Measurements from ENCODE around the gene CHTF18. TPM values are rescaled to one million over a fixed set of nuclear protein-coding genes. Genes with fewer than 3 reads are reported as not detected.

The CHTF18 gene
- polyA plus RNA-seq, 3 donors, result 0.57 to 13.8 (median 2.2) TPM

DNA sequence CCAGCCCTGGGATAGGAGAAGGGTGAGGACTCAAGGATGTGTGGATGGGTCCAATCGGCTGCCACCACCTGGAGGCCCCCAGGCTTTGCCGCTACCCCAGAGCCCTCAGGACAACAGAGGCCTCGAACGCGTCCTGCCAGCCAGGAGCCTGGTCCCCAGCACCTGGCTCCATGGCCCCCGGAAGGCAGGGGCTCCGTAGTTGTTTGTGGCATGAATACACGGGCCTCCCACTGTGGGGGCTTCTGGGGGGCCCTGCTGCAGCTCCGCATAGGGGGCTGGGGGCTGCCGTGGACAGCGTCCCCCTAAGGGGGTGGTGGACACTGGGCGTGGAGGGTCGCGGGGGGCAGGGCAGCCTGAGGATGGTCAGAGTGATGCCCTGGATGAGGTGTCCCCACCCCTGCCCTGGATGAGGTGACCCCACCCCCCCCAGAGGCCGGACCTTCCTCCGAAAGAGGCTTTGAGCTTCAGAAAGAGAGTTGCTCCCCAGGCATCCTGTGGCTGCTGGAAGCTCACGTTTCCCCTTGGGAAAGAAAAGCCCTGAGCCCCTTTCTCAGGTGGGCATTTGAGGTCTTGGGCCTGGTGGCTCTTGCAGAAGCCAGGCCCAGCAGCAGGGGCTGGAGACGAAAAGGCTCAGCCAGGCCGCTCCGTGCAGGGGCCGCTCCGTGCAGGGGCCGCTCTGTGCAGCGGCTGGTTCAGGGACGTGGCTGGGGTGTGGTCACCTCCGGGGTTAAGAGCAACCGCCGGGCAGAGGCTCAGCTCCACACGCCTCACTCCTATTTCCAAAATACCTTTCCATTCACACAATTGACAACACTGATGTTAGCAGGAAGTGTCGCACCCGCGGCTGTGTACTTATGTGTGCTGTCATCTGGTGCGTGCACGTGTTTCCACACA is 52.4 kb downstream of the CHTF18 start:
- no peaks in the 10 kb centered on the region for H3K27me3 ChIP-seq (ENCODE audit: control insufficient read depth in 2 of 2, insufficient read depth in 2 of 2, low read length in 2 of 2)
- DNase-seq, result no peak
- peaks cover 22 to 34% (median 30%) of the 10 kb centered on the region in 7 donors for H3K9me3 Mint-ChIP-seq

DNA sequence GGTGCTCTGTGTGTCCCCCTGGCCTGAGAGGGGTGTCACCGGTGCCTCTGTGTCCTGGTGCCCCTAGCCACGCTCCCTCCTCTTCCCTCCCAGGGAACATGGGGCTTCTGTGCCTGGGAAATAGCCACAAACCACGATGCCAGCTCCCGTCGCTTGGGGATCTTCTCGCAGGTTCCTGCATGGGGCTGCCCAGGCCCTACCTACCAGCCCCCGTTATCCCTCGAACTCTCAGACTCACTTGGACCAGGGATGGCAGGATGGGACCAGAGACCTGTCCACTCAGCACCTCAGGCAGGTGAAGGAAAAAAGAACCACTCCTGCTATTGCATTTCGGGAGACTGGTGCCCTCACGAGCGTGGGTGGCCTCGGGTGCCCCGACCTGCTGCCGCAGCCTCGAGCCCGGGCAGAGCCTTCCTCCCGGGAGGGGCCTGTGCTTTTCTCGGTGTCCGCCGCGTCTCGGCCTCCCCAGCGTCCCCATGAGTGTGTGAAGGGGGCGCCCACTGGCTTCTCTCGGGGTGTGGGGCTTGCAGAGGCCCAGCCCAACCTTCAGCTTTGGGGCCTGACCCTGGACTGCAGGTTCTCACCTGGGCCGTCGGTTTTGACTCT is 53.1 kb downstream of the CHTF18 start:
- WGBS (ENCODE audit: insufficient coverage), result 91% methylated on average over 24 of the region's 27 CpGs
- Histone ChIP-seq H3K9ac (ENCODE audit: insufficient read depth, low read length, poor library complexity, severe bottlenecking) (no peak overlapping the region), H3K4me3 (replicated peaks in 1 of 3; ENCODE audit: low read depth in 2 of 3, low read length in 3 of 3) (no peak overlapping the region), H2AFZ (ENCODE audit: insufficient read depth, low read depth, low read length, poor library complexity, severe bottlenecking) (no peak overlapping the region), H3K4me1 (ENCODE audit: control insufficient read depth in 1 of 2, insufficient read depth in 2 of 2, low read length in 2 of 2) (no peaks in the 10 kb centered on the region), H3K4me2 (replicated peaks; ENCODE audit: extremely low read depth, low read length, poor library complexity, severe bottlenecking) (no peak overlapping the region), H3K27ac (ENCODE audit: low read depth in 1 of 2, low read length in 2 of 2) (no peak overlapping the region), H3K27me3 (ENCODE audit: control insufficient read depth in 2 of 2, insufficient read depth in 2 of 2, low read length in 2 of 2) (no peaks in the 10 kb centered on the region), H3K79me2 (ENCODE audit: insufficient read depth, low read length) (no peaks in the 10 kb centered on the region), H3K9me3 (replicated peaks in 1 of 2; ENCODE audit: control insufficient read depth in 1 of 2, insufficient read depth in 1 of 2, low read length in 2 of 2) (peaks cover 11 to 17% of the 10 kb centered on the region in 2 donors), H3K36me3 (replicated peaks in 1 of 2; ENCODE audit: control insufficient read depth in 1 of 2, insufficient read depth in 2 of 2, low read length in 2 of 2) (no peaks in the 10 kb centered on the region), H4K20me1 (ENCODE audit: insufficient read depth, low read length) (no peaks in the 10 kb centered on the region)
- no peak for DNase-seq
- Mint-ChIP-seq H3K4me1 (no peaks in the 10 kb centered on the region), H3K36me3 (no peaks in the 10 kb centered on the region), H3K9me3 (peaks cover 16 to 32% (median 24%) of the 10 kb centered on the region in 7 donors), H3K4me3 (no peak overlapping the region), H3K27ac (no peak overlapping the region), H3K27me3 (ENCODE audit: low read depth in 3 of 3) (peaks cover 1 to 9% (median 2%) of the 10 kb centered on the region in 3 donors)
- intact Hi-C loops (cut with micrococcal nuclease), result no loop called here
- TF ChIP-seq, protein P1, sequence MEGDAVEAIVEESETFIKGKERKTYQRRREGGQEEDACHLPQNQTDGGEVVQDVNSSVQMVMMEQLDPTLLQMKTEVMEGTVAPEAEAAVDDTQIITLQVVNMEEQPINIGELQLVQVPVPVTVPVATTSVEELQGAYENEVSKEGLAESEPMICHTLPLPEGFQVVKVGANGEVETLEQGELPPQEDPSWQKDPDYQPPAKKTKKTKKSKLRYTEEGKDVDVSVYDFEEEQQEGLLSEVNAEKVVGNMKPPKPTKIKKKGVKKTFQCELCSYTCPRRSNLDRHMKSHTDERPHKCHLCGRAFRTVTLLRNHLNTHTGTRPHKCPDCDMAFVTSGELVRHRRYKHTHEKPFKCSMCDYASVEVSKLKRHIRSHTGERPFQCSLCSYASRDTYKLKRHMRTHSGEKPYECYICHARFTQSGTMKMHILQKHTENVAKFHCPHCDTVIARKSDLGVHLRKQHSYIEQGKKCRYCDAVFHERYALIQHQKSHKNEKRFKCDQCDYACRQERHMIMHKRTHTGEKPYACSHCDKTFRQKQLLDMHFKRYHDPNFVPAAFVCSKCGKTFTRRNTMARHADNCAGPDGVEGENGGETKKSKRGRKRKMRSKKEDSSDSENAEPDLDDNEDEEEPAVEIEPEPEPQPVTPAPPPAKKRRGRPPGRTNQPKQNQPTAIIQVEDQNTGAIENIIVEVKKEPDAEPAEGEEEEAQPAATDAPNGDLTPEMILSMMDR (IDR thresholded peaks at IDR 0.05), result no peak

More for the DNA sequence above, 52.4 kb downstream of the CHTF18 start:
- WGBS (ENCODE audit: insufficient coverage), result 95% methylated on average over 25 of the region's 34 CpGs
- TF ChIP-seq, protein P1 (IDR thresholded peaks at IDR 0.05), result no peak
- Mint-ChIP-seq H3K27ac (no peak overlapping the region), H3K4me3 (no peak overlapping the region), H3K27me3 (ENCODE audit: low read depth in 3 of 3) (peaks cover 2 to 9% (median 2%) of the 10 kb centered on the region in 3 donors), H3K36me3 (no peaks in the 10 kb centered on the region), H3K4me1 (no peaks in the 10 kb centered on the region)
- Histone ChIP-seq H3K27ac (ENCODE audit: low read depth in 1 of 2, low read length in 2 of 2) (no peak overlapping the region), H3K79me2 (ENCODE audit: insufficient read depth, low read length) (no peaks in the 10 kb centered on the region), H4K20me1 (ENCODE audit: insufficient read depth, low read length) (no peaks in the 10 kb centered on the region), H3K4me1 (ENCODE audit: control insufficient read depth in 1 of 2, insufficient read depth in 2 of 2, low read length in 2 of 2) (no peaks in the 10 kb centered on the region), H3K9ac (ENCODE audit: insufficient read depth, low read length, poor library complexity, severe bottlenecking) (no peak overlapping the region), H2AFZ (ENCODE audit: insufficient read depth, low read depth, low read length, poor library complexity, severe bottlenecking) (no peak overlapping the region), H3K36me3 (replicated peaks in 1 of 2; ENCODE audit: control insufficient read depth in 1 of 2, insufficient read depth in 2 of 2, low read length in 2 of 2) (no peaks in the 10 kb centered on the region), H3K4me2 (replicated peaks; ENCODE audit: extremely low read depth, low read length, poor library complexity, severe bottlenecking) (no peak overlapping the region), H3K9me3 (replicated peaks in 1 of 2; ENCODE audit: control insufficient read depth in 1 of 2, insufficient read depth in 1 of 2, low read length in 2 of 2) (peaks cover 16 to 20% of the 10 kb centered on the region in 2 donors), H3K4me3 (replicated peaks in 1 of 3; ENCODE audit: low read depth in 2 of 3, low read length in 3 of 3) (no peak overlapping the region)
- intact Hi-C loops (cut with micrococcal nuclease), result no loop called here
